HepG2 (cell line): Measurements from ENCODE around the gene FAP.

Source experiments
- IRF2 ChIP-seq: IDR thresholded peaks from 2 replicates; pipeline ENCODE4 v1.6.1; 2018; ENCODE audit warnings: missing genetic modification reagents, missing compliant biosample characterization
- JUNB ChIP-seq: sonication (generic); formaldehyde crosslinking; IDR thresholded peaks from 2 replicates; pipeline ENCODE4 v1.8.0; 2022; ENCODE audit warnings: missing genetic modification reagents, mild to moderate bottlenecking, borderline replicate concordance
- NR2F6 ChIP-seq, 2 experiments: IDR thresholded peaks; 2 replicates each; pipeline ENCODE4 v1.6.1; 2016; ENCODE audit warnings: antibody characterized with exemption in 1 of 2, mild to moderate bottlenecking in 1 of 2
- NR3C1 ChIP-seq: sonication (generic); formaldehyde crosslinking; IDR thresholded peaks from 2 replicates; pipeline ENCODE4 v1.4.0; 2020; ENCODE audit warnings: missing genetic modification reagents
- SRF ChIP-seq: IDR thresholded peaks from 2 replicates; pipeline ENCODE4 v1.6.1; 2011; ENCODE audit warnings: mild to moderate bottlenecking, low read depth, low read length, moderate library complexity
- YY1 ChIP-seq: IDR thresholded peaks from 2 replicates; pipeline ENCODE4 v1.6.1; 2011; ENCODE audit warnings: low read length, low read depth, moderate library complexity, mild to moderate bottlenecking; ENCODE audit not compliant: insufficient read depth, insufficient replicate concordance
- ZNF350 ChIP-seq: sonication (generic); formaldehyde crosslinking; IDR thresholded peaks from 2 replicates; pipeline ENCODE4 v1.4.0; 2020; ENCODE audit warnings: mild to moderate bottlenecking, low read depth, missing genetic modification reagents, borderline replicate concordance
- TF ChIP-seq, protein P1 (sequence below): sonication (generic); formaldehyde crosslinking; IDR thresholded peaks from 2 replicates; pipeline ENCODE4 v1.5.0; 2020; ENCODE audit warnings: mild to moderate bottlenecking, missing genetic modification reagents, moderate library complexity

DNA sequence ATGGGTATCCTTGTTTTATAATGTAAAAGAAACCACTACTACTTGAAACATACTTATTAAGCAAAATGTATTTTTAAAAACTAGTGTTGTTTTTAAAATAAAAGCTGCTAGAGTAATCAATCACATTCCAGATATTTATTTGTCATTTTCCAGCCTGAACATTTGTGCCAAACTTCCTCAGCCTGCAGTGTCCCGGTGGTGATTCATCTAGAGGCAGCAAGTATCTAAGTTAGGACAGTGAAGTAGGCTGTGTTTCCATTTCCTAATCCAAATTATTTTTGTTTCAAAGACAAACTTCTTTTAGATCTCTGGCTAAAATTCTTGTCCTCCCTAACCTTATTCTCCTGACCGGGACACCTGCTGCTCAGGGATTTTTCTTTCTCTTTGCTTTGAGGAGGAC lies 78.4 kb downstream of the FAP start:
- TF ChIP-seq NR3C1 (CRISPR knock-in tag): no peak
- TF ChIP-seq NR2F6 (IDR thresholded peaks at IDR 0.05): no peak
- no peak for TF ChIP-seq NR2F6 (CRISPR knock-in tag; IDR thresholded peaks at IDR 0.05)
- no peak for TF ChIP-seq IRF2 (CRISPR knock-in tag)
- TF ChIP-seq ZNF350 (CRISPR knock-in tag): no peak
- TF ChIP-seq, protein P1, sequence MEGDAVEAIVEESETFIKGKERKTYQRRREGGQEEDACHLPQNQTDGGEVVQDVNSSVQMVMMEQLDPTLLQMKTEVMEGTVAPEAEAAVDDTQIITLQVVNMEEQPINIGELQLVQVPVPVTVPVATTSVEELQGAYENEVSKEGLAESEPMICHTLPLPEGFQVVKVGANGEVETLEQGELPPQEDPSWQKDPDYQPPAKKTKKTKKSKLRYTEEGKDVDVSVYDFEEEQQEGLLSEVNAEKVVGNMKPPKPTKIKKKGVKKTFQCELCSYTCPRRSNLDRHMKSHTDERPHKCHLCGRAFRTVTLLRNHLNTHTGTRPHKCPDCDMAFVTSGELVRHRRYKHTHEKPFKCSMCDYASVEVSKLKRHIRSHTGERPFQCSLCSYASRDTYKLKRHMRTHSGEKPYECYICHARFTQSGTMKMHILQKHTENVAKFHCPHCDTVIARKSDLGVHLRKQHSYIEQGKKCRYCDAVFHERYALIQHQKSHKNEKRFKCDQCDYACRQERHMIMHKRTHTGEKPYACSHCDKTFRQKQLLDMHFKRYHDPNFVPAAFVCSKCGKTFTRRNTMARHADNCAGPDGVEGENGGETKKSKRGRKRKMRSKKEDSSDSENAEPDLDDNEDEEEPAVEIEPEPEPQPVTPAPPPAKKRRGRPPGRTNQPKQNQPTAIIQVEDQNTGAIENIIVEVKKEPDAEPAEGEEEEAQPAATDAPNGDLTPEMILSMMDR (CRISPR knock-in tag): no peak
- no peak for TF ChIP-seq SRF
- TF ChIP-seq YY1: no peak
- no peak for TF ChIP-seq JUNB
